Measurements from ENCODE around the gene BRD7.
A peak's percentile ranks its signal among the peaks of the same experiment; 100 is the strongest.

Gene BRD7

GRCh38 chr16:50388496-50388895 lies 19.7 kb upstream of the BRD7 start:
- DNase-seq = no peak

- no peak for DNase-seq
These were observed 18.0 kb upstream of the BRD7 start for GRCh38 chr16:50386774-50387173.

GRCh38 chr16:50386139-50386538 lies 17.4 kb upstream of the BRD7 start:
- no peak for DNase-seq

- DNase-seq = no peak
These were observed 15.8 kb upstream of the BRD7 start for GRCh38 chr16:50384500-50385135.

- no peak for DNase-seq
These were observed 13.1 kb upstream of the BRD7 start for GRCh38 chr16:50381679-50382440.

DNA sequence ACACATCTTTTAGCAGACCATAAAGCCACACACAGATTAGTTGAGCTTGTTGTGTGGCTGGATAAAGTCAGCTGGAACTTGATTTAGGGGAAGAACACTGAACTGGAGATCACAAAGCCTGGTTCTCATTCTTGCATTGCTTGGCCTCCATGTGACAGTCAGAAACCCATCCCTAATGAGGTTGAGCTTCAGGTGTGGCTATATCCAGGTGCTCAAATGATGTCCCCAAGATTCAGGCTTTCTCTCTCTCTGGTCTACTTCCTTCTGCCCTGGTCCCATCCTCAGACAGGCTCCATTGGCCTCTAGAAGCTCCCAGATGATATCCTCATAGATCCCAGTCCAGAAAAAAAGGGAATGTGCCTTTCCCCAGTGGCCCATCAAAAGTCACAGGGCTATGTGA lies 9.6 kb upstream of the BRD7 start:
- DNase-seq = no peak

GRCh38 chr16:50377001-50377400 lies 8.2 kb upstream of the BRD7 start:
- no peak for DNase-seq

- no peak for DNase-seq
These were observed 5.0 kb upstream of the BRD7 start for GRCh38 chr16:50373780-50374179.

GRCh38 chr16:50373345-50373701 lies 4.5 kb upstream of the BRD7 start:
- no peak for DNase-seq

- peak; percentile 30 for DNase-seq
These were observed 4.0 kb upstream of the BRD7 start for GRCh38 chr16:50372611-50373344.

- no peak for DNase-seq
These were observed 3.3 kb upstream of the BRD7 start for GRCh38 chr16:50371936-50372595.

DNA sequence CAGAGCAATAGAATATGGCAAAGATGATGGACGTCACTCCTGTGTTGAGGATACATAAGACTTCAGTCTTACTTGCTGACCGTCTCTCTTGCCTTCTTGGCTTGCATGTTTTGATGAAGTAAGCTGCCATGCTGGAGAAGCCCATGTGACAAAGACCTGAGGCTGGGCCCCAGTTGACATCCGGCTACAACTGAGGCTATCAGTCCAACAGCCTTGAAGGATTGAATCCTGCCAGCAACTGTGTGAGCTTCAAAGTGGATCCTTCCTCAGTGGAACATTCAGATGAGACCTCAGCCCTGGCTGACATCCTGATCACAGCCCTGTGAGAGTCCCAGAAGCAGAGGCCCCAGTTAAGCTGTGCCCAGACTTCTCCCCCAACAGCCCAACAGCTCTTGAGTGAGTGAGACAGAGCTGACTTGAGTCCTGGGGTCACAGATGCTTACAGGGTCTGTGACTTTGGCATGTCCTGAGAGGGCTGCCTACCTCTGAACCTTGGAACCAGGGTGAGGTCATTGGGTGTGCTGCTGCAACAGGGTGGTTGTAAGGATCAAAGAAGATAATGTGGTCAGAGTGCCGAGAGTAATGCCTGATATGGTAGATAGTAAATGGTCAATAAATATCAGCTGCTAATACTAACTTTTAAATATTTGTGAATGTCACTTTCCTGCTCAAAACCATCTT lies 2.4 kb upstream of the BRD7 start:
- no peak for DNase-seq

DNA sequence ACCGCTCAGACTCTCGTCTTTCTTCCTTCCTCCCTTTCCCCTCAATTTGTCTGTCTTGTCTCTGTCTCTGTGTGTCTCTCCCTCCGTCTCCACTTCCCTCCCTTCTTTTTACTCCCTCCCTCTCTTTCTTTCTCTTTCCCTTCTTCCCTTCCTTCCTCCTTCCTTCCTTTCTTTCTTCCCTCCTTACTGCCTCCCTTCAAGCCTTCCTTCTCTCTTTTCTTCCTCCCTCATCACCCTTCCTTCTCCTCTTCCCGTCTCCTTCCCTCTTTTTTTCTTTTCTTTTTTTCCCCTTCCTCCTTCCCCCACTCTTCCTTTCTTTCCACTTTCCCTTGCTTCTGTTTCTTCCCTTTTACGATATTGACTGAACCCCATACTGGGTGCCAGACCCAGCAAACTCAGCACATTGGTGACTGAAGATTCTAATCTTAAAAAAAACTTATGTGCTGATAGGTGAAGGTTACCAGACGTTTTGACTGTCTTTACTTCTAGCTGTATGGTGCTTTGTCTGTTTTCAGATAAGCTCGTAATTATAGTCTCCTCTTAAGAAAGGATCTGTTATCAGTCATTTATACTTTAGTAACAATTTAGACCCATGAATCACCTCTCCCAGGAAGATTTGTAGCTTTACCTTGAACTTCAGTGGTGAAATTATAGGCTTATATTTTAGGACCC lies 481 bp upstream of the BRD7 start:
- no peak for DNase-seq

DNA sequence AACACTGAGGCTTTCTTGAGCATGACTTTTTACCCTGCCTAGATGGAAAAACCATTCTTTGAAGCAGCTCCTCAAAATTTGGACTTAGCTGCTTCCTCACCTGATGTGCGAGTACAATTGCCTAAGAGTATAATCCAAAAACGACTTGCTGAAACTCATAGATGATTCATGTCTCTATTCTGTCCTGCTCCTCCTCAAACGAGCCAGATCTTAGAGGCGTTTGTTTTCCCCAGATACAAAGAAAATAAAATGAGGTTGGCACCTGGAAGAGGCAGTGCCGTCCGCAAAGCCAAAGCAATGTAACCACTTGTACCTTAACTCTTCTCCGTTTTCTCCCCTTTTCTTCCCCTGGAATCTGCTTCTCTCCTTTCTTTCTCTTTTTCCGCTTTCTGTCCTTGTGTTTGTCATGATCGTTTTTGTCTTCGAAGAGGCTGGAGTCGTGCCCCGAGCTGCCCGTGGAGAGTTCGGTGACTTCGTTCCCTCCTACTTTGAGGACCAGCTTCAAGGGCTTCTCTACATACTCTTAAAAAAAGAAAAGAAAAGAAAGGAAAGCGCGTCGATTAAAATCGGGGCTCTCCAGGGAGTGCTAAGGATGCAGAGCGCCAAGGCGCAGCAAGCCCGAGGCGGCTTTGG lies 895 bp downstream of the BRD7 start:
- DNase-seq = no peak

- no peak for DNase-seq
These were observed 2.8 kb downstream of the BRD7 start for GRCh38 chr16:50365791-50366575.

DNA sequence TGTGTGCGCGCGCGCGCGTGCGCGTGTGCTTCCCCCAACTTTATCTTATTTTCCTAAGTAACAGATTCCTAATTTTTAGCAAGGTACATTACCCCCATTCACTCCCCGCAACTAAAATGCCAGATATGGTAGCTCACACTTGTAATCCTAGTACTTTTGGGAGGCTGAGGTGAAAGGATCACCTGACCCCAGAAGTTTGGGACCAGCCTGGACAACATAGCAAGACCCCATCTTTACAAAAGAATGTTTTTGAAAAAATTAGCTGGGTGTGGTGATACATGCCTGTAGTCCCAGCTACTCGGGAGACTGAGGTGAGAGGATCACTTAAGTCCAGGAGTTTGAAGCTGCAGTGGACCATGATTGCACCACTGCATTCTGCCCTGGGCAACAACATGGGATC lies 5.1 kb downstream of the BRD7 start:
- no peak for DNase-seq

- no peak for DNase-seq
These were observed 8.0 kb downstream of the BRD7 start for GRCh38 chr16:50360779-50361178.

- DNase-seq = no peak
These were observed 8.6 kb downstream of the BRD7 start for GRCh38 chr16:50360033-50360778.

GRCh38 chr16:50359626-50360025 lies 9.2 kb downstream of the BRD7 start:
- DNase-seq = no peak
